ENCODE results near the gene TMEM44. TPM values are rescaled to one million over a fixed set of nuclear protein-coding genes. Genes with fewer than 3 reads are reported as not detected.

TMEM44 gene
- total and polyA plus RNA-seq, 4 donors: 13.8 to 33.5 (median 19.7) TPM

- peaks cover 2% of the 10 kb centered on the region for H3K27me3 ChIP-seq (ENCODE audit: control insufficient read depth, insufficient read depth, low read length)
- H3K4me3 ChIP-seq (ENCODE audit: low read depth, low read length): peak within 1 kb of the TSS; percentile 90
- peaks cover 6% of the 10 kb centered on the region for H3K4me1 ChIP-seq (ENCODE audit: control insufficient read depth, insufficient read depth, low read length)
- H3K36me3 ChIP-seq (ENCODE audit: control insufficient read depth, insufficient read depth, low read length): peaks cover 8% of the 10 kb centered on the region
- peak; percentile 95 to 99 (median 97) for DNase-seq (ENCODE audit: low read depth in 4 of 6, low spot score in 6 of 6)
- peak within 1 kb of the TSS; percentile 94 for H3K27ac ChIP-seq (ENCODE audit: low read depth, low read length)
- 0% methylated on average over 50 of the region's 57 CpGs for WGBS (ENCODE audit: insufficient coverage)
- H3K9me3 ChIP-seq (ENCODE audit: control insufficient read depth, insufficient read depth, low read length): no peaks in the 10 kb centered on the region
Observed at GRCh38 chr3:194671900-194672808, 38.9 kb upstream of the TMEM44 start, which contains the start of gene LSG1. TSS of gene LSG1 (minus strand) at chr3:194672191. CDS start at chr3:194672162, 29 bp downstream.

GRCh38 chr3:194671511-194671899 lies 38.3 kb upstream of the TMEM44 start:
- H3K9me3 ChIP-seq (ENCODE audit: control insufficient read depth, insufficient read depth, low read length): no peaks in the 10 kb centered on the region
- H3K4me3 ChIP-seq (ENCODE audit: low read depth, low read length): peak overlapping the region; percentile 90
- H3K36me3 ChIP-seq (ENCODE audit: control insufficient read depth, insufficient read depth, low read length): peaks cover 9% of the 10 kb centered on the region
- H3K27me3 ChIP-seq (ENCODE audit: control insufficient read depth, insufficient read depth, low read length): peaks cover 2% of the 10 kb centered on the region
- WGBS (ENCODE audit: insufficient coverage): 4% methylated on average over 4 of the region's 5 CpGs
- peak overlapping the region; percentile 94 for H3K27ac ChIP-seq (ENCODE audit: low read depth, low read length)
- peaks cover 6% of the 10 kb centered on the region for H3K4me1 ChIP-seq (ENCODE audit: control insufficient read depth, insufficient read depth, low read length)
- peak in 3 of 6 donors; percentile 3 to 68 (median 44) for DNase-seq (ENCODE audit: low read depth in 4 of 6, low spot score in 6 of 6)

GRCh38 chr3:194667363-194667762 lies 34.1 kb upstream of the TMEM44 start:
- no peak for DNase-seq (ENCODE audit: low read depth in 4 of 6, low spot score in 6 of 6)
- H3K9me3 ChIP-seq (ENCODE audit: control insufficient read depth, insufficient read depth, low read length): no peaks in the 10 kb centered on the region
- H3K4me1 ChIP-seq (ENCODE audit: control insufficient read depth, insufficient read depth, low read length): peaks cover 3% of the 10 kb centered on the region
- no peak overlapping the region for H3K4me3 ChIP-seq (ENCODE audit: low read depth, low read length)
- no peak overlapping the region for H3K27ac ChIP-seq (ENCODE audit: low read depth, low read length)
- peaks cover 19% of the 10 kb centered on the region for H3K36me3 ChIP-seq (ENCODE audit: control insufficient read depth, insufficient read depth, low read length)
- no peaks in the 10 kb centered on the region for H3K27me3 ChIP-seq (ENCODE audit: control insufficient read depth, insufficient read depth, low read length)
- WGBS (ENCODE audit: insufficient coverage): 80% methylated on average over 5 of the region's 7 CpGs

- H3K4me3 ChIP-seq (ENCODE audit: low read depth, low read length): no peak overlapping the region
- no peak for DNase-seq (ENCODE audit: low read depth in 4 of 6, low spot score in 6 of 6)
- peaks cover 26% of the 10 kb centered on the region for H3K36me3 ChIP-seq (ENCODE audit: control insufficient read depth, insufficient read depth, low read length)
- no peaks in the 10 kb centered on the region for H3K4me1 ChIP-seq (ENCODE audit: control insufficient read depth, insufficient read depth, low read length)
- H3K27ac ChIP-seq (ENCODE audit: low read depth, low read length): no peak overlapping the region
- no peaks in the 10 kb centered on the region for H3K27me3 ChIP-seq (ENCODE audit: control insufficient read depth, insufficient read depth, low read length)
- WGBS (ENCODE audit: insufficient coverage): 96% methylated on average over 4 of the region's 7 CpGs
- H3K9me3 ChIP-seq (ENCODE audit: control insufficient read depth, insufficient read depth, low read length): no peaks in the 10 kb centered on the region
Observed at GRCh38 chr3:194664857-194665256, 31.6 kb upstream of the TMEM44 start.

- H3K4me3 ChIP-seq (ENCODE audit: low read depth, low read length): no peak overlapping the region
- peaks cover 25% of the 10 kb centered on the region for H3K36me3 ChIP-seq (ENCODE audit: control insufficient read depth, insufficient read depth, low read length)
- WGBS (ENCODE audit: insufficient coverage): 90% methylated on average over 4 of the region's 6 CpGs
- DNase-seq (ENCODE audit: low read depth in 4 of 6, low spot score in 6 of 6): no peak
- H3K27me3 ChIP-seq (ENCODE audit: control insufficient read depth, insufficient read depth, low read length): no peaks in the 10 kb centered on the region
- H3K9me3 ChIP-seq (ENCODE audit: control insufficient read depth, insufficient read depth, low read length): no peaks in the 10 kb centered on the region
- no peak overlapping the region for H3K27ac ChIP-seq (ENCODE audit: low read depth, low read length)
- H3K4me1 ChIP-seq (ENCODE audit: control insufficient read depth, insufficient read depth, low read length): no peaks in the 10 kb centered on the region
Observed at GRCh38 chr3:194661946-194662345, 28.7 kb upstream of the TMEM44 start.

GRCh38 chr3:194661374-194661773 lies 28.2 kb upstream of the TMEM44 start:
- H3K9me3 ChIP-seq (ENCODE audit: control insufficient read depth, insufficient read depth, low read length): no peaks in the 10 kb centered on the region
- no peak overlapping the region for H3K4me3 ChIP-seq (ENCODE audit: low read depth, low read length)
- H3K27me3 ChIP-seq (ENCODE audit: control insufficient read depth, insufficient read depth, low read length): no peaks in the 10 kb centered on the region
- DNase-seq (ENCODE audit: low read depth in 4 of 6, low spot score in 6 of 6): peak in 1 of 6 donors; percentile 6
- H3K4me1 ChIP-seq (ENCODE audit: control insufficient read depth, insufficient read depth, low read length): no peaks in the 10 kb centered on the region
- H3K27ac ChIP-seq (ENCODE audit: low read depth, low read length): no peak overlapping the region
- peaks cover 25% of the 10 kb centered on the region for H3K36me3 ChIP-seq (ENCODE audit: control insufficient read depth, insufficient read depth, low read length)
- WGBS (ENCODE audit: insufficient coverage): no CpG with 5 or more reads among the region's 3 CpGs

- no peaks in the 10 kb centered on the region for H3K4me1 ChIP-seq (ENCODE audit: control insufficient read depth, insufficient read depth, low read length)
- H3K27me3 ChIP-seq (ENCODE audit: control insufficient read depth, insufficient read depth, low read length): no peaks in the 10 kb centered on the region
- peaks cover 22% of the 10 kb centered on the region for H3K36me3 ChIP-seq (ENCODE audit: control insufficient read depth, insufficient read depth, low read length)
- WGBS (ENCODE audit: insufficient coverage): 76% methylated on average over 4 of the region's 7 CpGs
- H3K4me3 ChIP-seq (ENCODE audit: low read depth, low read length): no peak overlapping the region
- H3K9me3 ChIP-seq (ENCODE audit: control insufficient read depth, insufficient read depth, low read length): no peaks in the 10 kb centered on the region
- H3K27ac ChIP-seq (ENCODE audit: low read depth, low read length): no peak overlapping the region
- no peak for DNase-seq (ENCODE audit: low read depth in 4 of 6, low spot score in 6 of 6)
Observed at GRCh38 chr3:194659778-194660177, 26.6 kb upstream of the TMEM44 start.

- DNase-seq (ENCODE audit: low read depth in 4 of 6, low spot score in 6 of 6): no peak
- 81% methylated on average over 5 of the region's 5 CpGs for WGBS (ENCODE audit: insufficient coverage)
Observed at GRCh38 chr3:194658477-194659242, 25.4 kb upstream of the TMEM44 start.

GRCh38 chr3:194657439-194657838 lies 24.2 kb upstream of the TMEM44 start:
- H3K4me1 ChIP-seq (ENCODE audit: control insufficient read depth, insufficient read depth, low read length): no peaks in the 10 kb centered on the region
- 70% methylated on average over 6 of the region's 7 CpGs for WGBS (ENCODE audit: insufficient coverage)
- peaks cover 28% of the 10 kb centered on the region for H3K36me3 ChIP-seq (ENCODE audit: control insufficient read depth, insufficient read depth, low read length)
- no peak overlapping the region for H3K4me3 ChIP-seq (ENCODE audit: low read depth, low read length)
- no peaks in the 10 kb centered on the region for H3K27me3 ChIP-seq (ENCODE audit: control insufficient read depth, insufficient read depth, low read length)
- no peaks in the 10 kb centered on the region for H3K9me3 ChIP-seq (ENCODE audit: control insufficient read depth, insufficient read depth, low read length)
- DNase-seq (ENCODE audit: low read depth in 4 of 6, low spot score in 6 of 6): no peak
- H3K27ac ChIP-seq (ENCODE audit: low read depth, low read length): no peak overlapping the region

More at GRCh38 chr3:194658477-194659242, 25.4 kb upstream of the TMEM44 start:
- Histone ChIP-seq H3K4me1 (ENCODE audit: control insufficient read depth, insufficient read depth, low read length) (no peaks in the 10 kb centered on the region), H3K27ac (ENCODE audit: low read depth, low read length) (no peak overlapping the region), H3K36me3 (ENCODE audit: control insufficient read depth, insufficient read depth, low read length) (peaks cover 16% of the 10 kb centered on the region), H3K4me3 (ENCODE audit: low read depth, low read length) (no peak overlapping the region), H3K9me3 (ENCODE audit: control insufficient read depth, insufficient read depth, low read length) (no peaks in the 10 kb centered on the region), H3K27me3 (ENCODE audit: control insufficient read depth, insufficient read depth, low read length) (no peaks in the 10 kb centered on the region)

All from spinal cord (tissue), 10 donors.